Spleen (tissue), 11 donors: Measurements from ENCODE around the gene WDR48. TPM values are rescaled to one million over a fixed set of nuclear protein-coding genes. Genes with fewer than 3 reads are reported as not detected.
A peak's percentile ranks its signal among the peaks of the same experiment; 100 is the strongest.

Experiments used
- DNase-seq: peaks from one replicate; pipeline ENCODE4 v3.0.0-alpha.2; 2020
- H3K27ac ChIP-seq, 8 donors: fragments of 200-600 bp; sonication (generic) in 7 of 8; 1 replicate in 4 of 8; 2 replicates in 4 of 8; pipeline versions ENCODE4 v1.5.0 to v1.8.0; 2016 to 2021; ENCODE audit warnings: inconsistent platforms in 4 of 8, mild to moderate bottlenecking in 4 of 8, moderate library complexity in 1 of 8
- H3K27me3 ChIP-seq, 7 donors: fragments of 200-600 bp; sonication (generic) in 6 of 7; replicated peaks in 1 of 7; 1 replicate in 4 of 7; 2 replicates in 3 of 7; pipeline versions ENCODE4 v1.5.0 to v1.8.0; 2016 to 2021; ENCODE audit warnings: inconsistent platforms in 3 of 7, mild to moderate bottlenecking in 1 of 7
- H3K36me3 ChIP-seq, 6 donors: fragments of 200-600 bp; sonication (generic) in 5 of 6; 1 replicate in 4 of 6; 2 replicates in 2 of 6; pipeline versions ENCODE4 v1.5.0 to v1.8.0; 2016 to 2021; ENCODE audit warnings: inconsistent platforms in 2 of 6
- H3K4me1 ChIP-seq, 6 donors: fragments of 200-600 bp; sonication (generic) in 5 of 6; 1 replicate in 3 of 6; 2 replicates in 3 of 6; pipeline versions ENCODE4 v1.5.0 to v1.8.0; 2016 to 2021; ENCODE audit warnings: inconsistent platforms in 3 of 6
- H3K4me3 ChIP-seq, 8 donors: fragments of 200-600 bp; sonication (generic) in 7 of 8; 1 replicate in 4 of 8; 2 replicates in 4 of 8; pipeline versions ENCODE4 v1.5.0 to v1.8.0; 2016 to 2021; ENCODE audit warnings: inconsistent platforms in 4 of 8, mild to moderate bottlenecking in 4 of 8, moderate library complexity in 2 of 8
- H3K9me3 ChIP-seq, 8 donors: fragments of 200-600 bp; sonication (generic) in 7 of 8; 1 replicate in 4 of 8; 2 replicates in 4 of 8; pipeline versions ENCODE4 v1.5.0 to v1.8.0; 2016 to 2021; ENCODE audit warnings: inconsistent platforms in 4 of 8
- CTCF ChIP-seq, 11 experiments: fragments of 200-600 bp in 7 of 11; fragments of 450-650 bp in 4 of 11; sonication (generic) in 4 of 11; IDR thresholded peaks in 8 of 11; conservative IDR thresholded peaks in 3 of 11; 1 replicate in 7 of 11; 2 replicates in 4 of 11; pipeline versions ENCODE4 v1.4.0 to v1.8.0; 2016 to 2021; ENCODE audit warnings: antibody characterized with exemption in 11 of 11, inconsistent platforms in 4 of 11, mild to moderate bottlenecking in 1 of 11
- POLR2A ChIP-seq, 3 donors: fragments of 450-650 bp; IDR thresholded peaks; one replicate each; pipeline ENCODE4 v1.5.1; 2017; ENCODE audit warnings: antibody characterized with exemption in 3 of 3, mild to moderate bottlenecking in 1 of 3
- POLR2AphosphoS5 ChIP-seq, 3 donors: sonication (generic); formaldehyde crosslinking; IDR thresholded peaks; one replicate each; pipeline ENCODE4 v1.5.1; 2017; ENCODE audit warnings: antibody characterized with exemption in 3 of 3
- WGBS, 5 donors: extraction: QIAGEN DNeasy Blood & Tissue Kit in 3 of 5; methylation state at CpG; one replicate each; pipeline versions ENCODE4 v1.1.5 to v1.1.7; 2013 to 2018; 5-methylcytosine and 5-hydroxymethylcytosine counted together
- intact Hi-C: fragments of 100-400 bp; cut with DNase I; formaldehyde crosslinking; loops from one replicate; pipeline ENCODE4 v1.15.0; 2023; ENCODE audit warnings: low total_unique reads
- polyA plus RNA-seq, 3 donors: library from polyadenylated mRNA; stranded (reverse); fragments of 200-250 nt; gene quantifications; one replicate each; pipeline ENCODE4 v1.2.1, GENCODE V29; 2013
- total RNA-seq, 7 donors: library from RNA; depleted of rRNA in 3 of 7; stranded (reverse); fragments of >200 nt in 3 of 7; fragmentation: NEBNext Ultra II Directional in 4 of 7; extraction: Animal tissue kit (Norgen Biotek cat#: 25700) in 4 of 7; gene quantifications; one replicate each; pipeline versions ENCODE4 v1.1.0 to v1.2.1, GENCODE V29; 2016 to 2021
- donor health status: healthy with polysubstance abuse.
- donor health status: DM: no; HTN: no; CAD: no; lungs with moderate emphysema.
- donor health status: DM: no; HTN: no; CAD: no.
- donor health status: Bipolar disorder and iron deficiency.
- donor health status: healthy.
- donor health status: DM: no; HTN: no; CAD: no.
- donor health status: DM: yes; HTN: yes; CAD: no.

The WDR48 gene
- total and polyA plus RNA-seq, 10 donors, result 11.1 to 45.0 (median 35.3) TPM

DNA sequence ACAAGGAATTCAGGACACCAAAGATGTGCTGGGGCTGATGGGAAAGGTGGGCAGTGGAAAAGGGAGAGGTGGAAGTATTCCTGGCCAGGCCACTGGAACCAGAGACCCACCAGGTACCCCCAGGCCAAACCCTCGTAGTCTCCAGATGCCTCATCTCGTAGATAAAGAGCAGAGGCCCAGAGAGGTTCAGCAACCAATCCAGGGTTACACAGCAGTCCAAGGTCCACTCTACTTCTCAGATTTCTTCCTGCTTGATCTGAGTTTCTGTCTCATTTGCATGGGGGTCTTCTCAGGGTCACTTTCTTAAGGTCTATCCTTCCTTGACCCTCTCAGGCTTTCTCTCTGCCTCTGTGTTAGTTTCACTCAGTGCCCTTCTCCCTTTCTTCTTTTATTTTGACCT lies 60.7 kb downstream of the WDR48 start:
- Histone ChIP-seq H3K4me3 (no peak overlapping the region), H3K36me3 (peaks cover 0 to 49% (median under 1%) of the 10 kb centered on the region in 6 donors), H3K9me3 (no peaks in the 10 kb centered on the region), H3K27ac (no peak overlapping the region), H3K4me1 (peaks cover 0 to 21% (median 16%) of the 10 kb centered on the region in 6 donors), H3K27me3 (no peaks in the 10 kb centered on the region)
- TF ChIP-seq POLR2A (IDR thresholded peaks at IDR 0.05) (no peak), POLR2AphosphoS5 (IDR thresholded peaks at IDR 0.05) (no peak), CTCF (IDR thresholded peaks at IDR 0.05 in 8 of 11, conservative IDR thresholded peaks at IDR 0.05 in 3 of 11) (no peak)
- intact Hi-C loops, result no loop called here
- DNase-seq, result no peak
- 91 to 100% (median 95%) methylated on average over 2 of the region's 2 CpGs for WGBS, 5 donors

GRCh38 chr3:39113291-39113690 lies 61.5 kb downstream of the WDR48 start:
- 63 to 100% (median 93%) methylated on average over 3 of the region's 3 CpGs for WGBS, 5 donors
- Histone ChIP-seq H3K36me3 (peaks cover 0 to 56% (median 4%) of the 10 kb centered on the region in 6 donors), H3K27ac (no peak overlapping the region), H3K4me3 (no peak overlapping the region), H3K4me1 (peaks cover 0 to 15% (median 10%) of the 10 kb centered on the region in 6 donors), H3K9me3 (no peaks in the 10 kb centered on the region), H3K27me3 (no peaks in the 10 kb centered on the region)
- intact Hi-C loops, result no loop called here
- TF ChIP-seq CTCF (IDR thresholded peaks at IDR 0.05 in 8 of 11, conservative IDR thresholded peaks at IDR 0.05 in 3 of 11) (no peak), POLR2A (IDR thresholded peaks at IDR 0.05) (no peak), POLR2AphosphoS5 (IDR thresholded peaks at IDR 0.05) (no peak)
- no peak for DNase-seq

DNA sequence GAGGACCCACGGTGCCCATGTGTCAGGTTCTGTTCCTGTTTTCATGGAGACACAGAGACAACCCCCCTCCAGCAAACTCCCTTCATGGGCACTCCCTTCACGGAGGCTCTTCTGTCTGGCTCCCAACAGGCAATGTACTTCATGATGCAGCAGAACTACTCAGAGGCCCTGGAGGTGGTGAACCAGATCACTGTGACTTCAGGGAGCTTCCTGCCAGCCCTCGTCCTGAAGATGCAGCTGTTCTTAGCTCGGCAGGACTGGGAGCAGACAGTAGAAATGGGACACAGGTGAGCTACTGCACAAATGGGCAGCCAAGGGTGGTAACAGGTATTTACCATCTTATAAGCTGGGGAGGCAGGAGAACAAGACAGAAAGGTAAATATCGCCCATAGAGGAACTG lies 62.6 kb downstream of the WDR48 start:
- Histone ChIP-seq H3K4me1 (peaks cover 0 to 3% (median 0%) of the 10 kb centered on the region in 6 donors), H3K4me3 (no peak overlapping the region), H3K36me3 (peaks cover 0 to 65% (median 6%) of the 10 kb centered on the region in 6 donors), H3K9me3 (no peaks in the 10 kb centered on the region), H3K27me3 (no peaks in the 10 kb centered on the region), H3K27ac (no peak overlapping the region)
- intact Hi-C loops, result no loop called here
- TF ChIP-seq POLR2A (IDR thresholded peaks at IDR 0.05) (no peak), POLR2AphosphoS5 (IDR thresholded peaks at IDR 0.05) (no peak), CTCF (IDR thresholded peaks at IDR 0.05 in 8 of 11, conservative IDR thresholded peaks at IDR 0.05 in 3 of 11) (no peak)
- DNase-seq, result peak; percentile 48
- 70 to 85% (median 75%) methylated on average over 5 of the region's 5 CpGs for WGBS, 5 donors

DNA sequence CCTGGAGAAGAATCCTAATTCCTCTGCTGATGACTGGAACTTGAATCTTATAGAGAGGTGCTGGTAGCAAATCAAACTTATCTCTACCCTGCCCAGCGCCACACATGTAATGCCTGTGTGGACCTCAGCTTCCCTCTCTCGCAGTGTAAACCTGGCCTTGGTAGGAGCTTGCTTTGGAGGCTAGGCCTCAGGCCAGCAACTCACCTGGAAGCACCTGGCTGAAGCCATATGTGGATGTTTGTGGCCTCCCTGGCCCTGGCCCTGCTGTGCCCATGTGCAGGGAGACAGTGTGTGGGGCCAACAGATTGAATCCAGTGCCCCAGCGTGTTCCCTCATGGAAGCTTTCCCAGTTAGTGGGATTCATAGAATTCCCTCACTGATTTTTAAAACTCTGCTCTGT lies 64.1 kb downstream of the WDR48 start:
- no peak overlapping the region for H3K4me3 ChIP-seq
- H3K9me3 ChIP-seq, result no peaks in the 10 kb centered on the region
- no peak for DNase-seq
- H3K27ac ChIP-seq, result no peak overlapping the region
- H3K4me1 ChIP-seq, result peaks cover 0 to 2% (median 0%) of the 10 kb centered on the region in 6 donors
- 96 to 100% (median 98%) methylated on average over 3 of the region's 3 CpGs for WGBS, 5 donors
- intact Hi-C loops, result no loop called here
- H3K27me3 ChIP-seq, result no peaks in the 10 kb centered on the region
- TF ChIP-seq POLR2A (IDR thresholded peaks at IDR 0.05) (no peak), POLR2AphosphoS5 (IDR thresholded peaks at IDR 0.05) (no peak), CTCF (IDR thresholded peaks at IDR 0.05 in 8 of 11, conservative IDR thresholded peaks at IDR 0.05 in 3 of 11) (no peak)
- H3K36me3 ChIP-seq, result peaks cover 0 to 64% (median 6%) of the 10 kb centered on the region in 6 donors
